A549 (cell line): ENCODE data around the gene FRZB. TPM values are rescaled to one million over a fixed set of nuclear protein-coding genes. Genes with fewer than 3 reads are reported as not detected.

Experiments used
- ATAC-seq, 2 experiments: fragments of 200-7000 bp in 1 of 2; fragments of >200 bp in 1 of 2; cut with Nextera tagmentation in 1 of 2; cut with Tn5 transposase in 1 of 2; 3 replicates each; pipeline versions ENCODE4 v1.8.0 to v1.9.1; 2018 to 2020; ENCODE audit warnings: mild to moderate bottlenecking in 1 of 2, moderate library complexity in 1 of 2
- CTCF ChIA-PET: fragments of 300-600 bp; sonication (Branson Sonifier 250); formaldehyde crosslinking; extraction: SDS; loops from one replicate; lab custom pipeline; 2021; ENCODE audit warnings: antibody characterized with exemption, inconsistent platforms; lab: Yijun Ruan, JAX
- POLR2A ChIA-PET: fragments of 350-600 bp; formaldehyde crosslinking; extraction: SDS; loops from one replicate; lab custom pipeline; 2021; ENCODE audit warnings: antibody characterized with exemption, inconsistent platforms; lab: Yijun Ruan, JAX
- DNase-seq, 2 experiments: peaks; one replicate each; pipeline versions ENCODE4 v3.0.0 to v3.0.0-alpha.2; 2011 to 2016; ENCODE audit warnings: low read depth in 1 of 2, low spot score in 1 of 2
- FAIRE-seq: peaks from 2 replicates; lab custom pipeline; 2011; peaks lifted over from hg19 to GRCh38; lab: Jason Lieb, UNC
- H3K27ac ChIP-seq, 2 experiments: fragments of >200 bp; sonication (Bioruptor Twin); formaldehyde crosslinking; 3 replicates each; pipeline ENCODE4 v1.5.1; 2016 to 2017
- H3K4me1 ChIP-seq: fragments of >200 bp; sonication (Bioruptor Twin); formaldehyde crosslinking; 3 replicates; pipeline ENCODE4 v1.6.1; 2016
- H3K4me2 ChIP-seq: fragments of >200 bp; sonication (Bioruptor Twin); formaldehyde crosslinking; 3 replicates; pipeline ENCODE4 v1.6.1; 2016
- H3K4me3 ChIP-seq: fragments of >200 bp; sonication (Bioruptor Twin); formaldehyde crosslinking; 3 replicates; pipeline ENCODE4 v1.5.1; 2016
- H3K9me3 ChIP-seq: fragments of >200 bp; sonication (Bioruptor Twin); formaldehyde crosslinking; 3 replicates; pipeline ENCODE4 v1.6.1; 2016
- ELK1 ChIP-seq: fragments of 150-350 bp; IDR thresholded peaks from 2 replicates; pipeline ENCODE4 v1.6.1; 2014; ENCODE audit warnings: low read depth, mild to moderate bottlenecking, low read length
- EP300 ChIP-seq, 2 experiments: fragments of >200 bp; sonication (Bioruptor Twin); formaldehyde crosslinking; IDR thresholded peaks; 2 replicates in 1 of 2; 3 replicates in 1 of 2; pipeline ENCODE4 v1.6.1; 2016 to 2017
- FOSL2 ChIP-seq, 2 experiments: fragments of 450-650 bp in 1 of 2; fragments of >200 bp in 1 of 2; sonication (Bioruptor Twin) in 1 of 2; formaldehyde crosslinking; IDR thresholded peaks; 2 replicates each; pipeline versions ENCODE4 v1.5.0 to v1.6.1; 2016 to 2020; ENCODE audit warnings: mild to moderate bottlenecking in 1 of 2, moderate library complexity in 1 of 2
- FOXS1 ChIP-seq: fragments of 250-450 bp; sonication (Bioruptor Pico); IDR thresholded peaks from 2 replicates; pipeline ENCODE4 v1.5.0; 2020; ENCODE audit warnings: mild to moderate bottlenecking, moderate library complexity
- JUN ChIP-seq, 2 experiments: fragments of >200 bp; sonication (Bioruptor Twin); formaldehyde crosslinking; IDR thresholded peaks; 2 replicates in 1 of 2; 3 replicates in 1 of 2; pipeline ENCODE4 v1.6.1; 2016 to 2017
- MYC ChIP-seq: IDR thresholded peaks from 2 replicates; pipeline ENCODE4 v1.6.1; 2012; ENCODE audit warnings: mild to moderate bottlenecking, inconsistent platforms, low read length, improper control_type of control experiment, borderline replicate concordance
- POLR2AphosphoS2 ChIP-seq: conservative IDR thresholded peaks from 2 replicates; pipeline ENCODE4 v1.6.1; 2012; ENCODE audit warnings: low read length, improper control_type of control experiment, inconsistent platforms
- RAD21 ChIP-seq, 2 experiments: fragments of >200 bp in 1 of 2; sonication (Bioruptor Twin) in 1 of 2; formaldehyde crosslinking in 1 of 2; IDR thresholded peaks in 1 of 2; conservative IDR thresholded peaks in 1 of 2; 2 replicates in 1 of 2; 3 replicates in 1 of 2; pipeline ENCODE4 v1.6.1; 2012 to 2018; ENCODE audit warnings: inconsistent platforms in 1 of 2
- ZFP36 ChIP-seq: fragments of 450-650 bp; IDR thresholded peaks from 2 replicates; pipeline ENCODE4 v1.6.1; 2014; ENCODE audit warnings: borderline replicate concordance; ENCODE audit not compliant: partially characterized antibody
- WGBS: methylation state at CpG from one replicate; pipeline ENCODE4 v1.1.6; 2017; ENCODE audit errors: missing lambda C conversion rate; 5-methylcytosine and 5-hydroxymethylcytosine counted together
- polyA minus RNA-seq: library from RNA; depleted of rRNA, polyadenylated mRNA; stranded (reverse); fragments of >200 nt; gene quantifications from 2 replicates; pipeline ENCODE4 v1.2.3, GENCODE V29; 2011; rRNA and poly(A)+ RNA removed
- polyA plus RNA-seq, 4 experiments: library from polyadenylated mRNA; depleted of rRNA in 3 of 4; stranded (reverse); fragments of >200 nt; fragmentation: RNase III in 1 of 4; extraction: RNeasy Plus Mini Kit Qiagen cat#74134 plus additional on column Dnase treatment in 1 of 4; gene quantifications; 2 replicates in 3 of 4; 3 replicates in 1 of 4; pipeline ENCODE4 v1.2.3, GENCODE V29; 2011 to 2017
- TF ChIP-seq, protein P1 (sequence below): fragments of >200 bp; sonication (Bioruptor Twin); formaldehyde crosslinking; IDR thresholded peaks from 3 replicates; pipeline ENCODE4 v1.6.1; 2016

FRZB gene, protein sequence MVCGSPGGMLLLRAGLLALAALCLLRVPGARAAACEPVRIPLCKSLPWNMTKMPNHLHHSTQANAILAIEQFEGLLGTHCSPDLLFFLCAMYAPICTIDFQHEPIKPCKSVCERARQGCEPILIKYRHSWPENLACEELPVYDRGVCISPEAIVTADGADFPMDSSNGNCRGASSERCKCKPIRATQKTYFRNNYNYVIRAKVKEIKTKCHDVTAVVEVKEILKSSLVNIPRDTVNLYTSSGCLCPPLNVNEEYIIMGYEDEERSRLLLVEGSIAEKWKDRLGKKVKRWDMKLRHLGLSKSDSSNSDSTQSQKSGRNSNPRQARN
- polyA plus RNA-seq (2011; rRNA removed) (0.04 and 0.06 TPM in 2 replicates), polyA plus RNA-seq (2017; fragmentation: RNase III; extraction: RNeasy Plus Mini Kit Qiagen cat#74134 plus additional on column Dnase treatment) (0.03 to 0.04 TPM in 2 of 3 replicates, not detected in the other), polyA minus RNA-seq (not detected in 2 replicates)
- 0.01 TPM in 2 replicates for polyA plus RNA-seq (2012; cell fraction: cytosol; rRNA removed)
- 0.05 and 0.06 TPM in 2 replicates for polyA plus RNA-seq (2012; cell fraction: nucleus; rRNA removed)

DNA sequence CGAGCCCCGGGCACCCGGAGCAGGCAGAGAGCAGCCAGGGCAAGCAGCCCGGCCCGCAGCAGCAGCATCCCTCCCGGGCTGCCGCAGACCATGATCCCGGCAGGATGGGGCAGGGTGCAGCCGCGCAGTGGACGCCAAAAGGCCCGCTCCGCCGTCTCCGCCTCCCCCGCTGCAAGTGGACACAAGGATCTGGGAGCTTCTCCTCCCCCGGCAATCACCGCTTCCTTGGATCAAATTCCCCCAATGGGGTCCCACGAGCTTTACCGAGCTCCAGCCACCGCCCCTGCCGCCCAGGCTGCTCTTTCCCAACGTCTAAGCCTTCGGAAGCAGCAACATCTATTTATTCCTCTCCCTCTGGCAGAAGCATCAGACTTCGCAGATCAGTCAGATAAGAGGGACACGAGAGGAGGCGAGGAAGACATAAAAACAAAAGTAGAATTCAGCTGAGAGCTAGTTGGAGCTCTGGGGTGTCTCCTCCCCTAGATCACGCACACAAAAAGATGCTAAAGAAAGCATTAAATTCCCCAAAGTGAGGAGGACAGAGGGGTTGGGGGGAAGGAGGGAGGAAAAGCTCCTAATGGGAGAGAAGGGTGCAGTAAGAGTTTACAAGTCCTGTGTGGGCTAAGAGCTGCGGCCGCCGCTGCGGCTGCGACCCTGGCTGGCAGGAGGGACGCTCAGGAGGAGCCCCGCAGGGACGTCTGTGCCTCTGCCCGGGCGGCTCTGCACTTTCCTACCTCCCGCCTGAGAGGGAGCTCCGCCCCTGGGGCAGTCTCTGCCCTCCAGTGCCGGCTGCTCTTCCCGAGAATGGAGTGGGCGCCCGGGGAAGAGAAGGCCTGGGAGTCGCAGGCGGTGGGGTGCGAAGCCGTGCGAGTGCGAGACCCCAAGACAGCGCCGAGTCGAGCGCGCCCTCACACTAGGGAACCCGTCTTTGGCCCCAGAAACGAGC is at the start of gene FRZB:
FRZB (minus strand) TSS at position 177 of the 946 bp plus-strand sequence; CDS start at position 92, 85 bp downstream.
- Histone ChIP-seq H3K4me1 (0 out of 3 replicates have a peak, but pooled peaks cover 4% of the 10 kb centered on the region), H3K27ac (peak within 1 kb of the TSS in 1 of 2 experiments; percentile 71; a peak in 3 of 6 replicates), H3K4me2 (peak within 1 kb of the TSS; percentile 81), H3K9me3 (no peaks in the 10 kb centered on the region), H3K4me3 (peak within 1 kb of the TSS; percentile 32; the same call in 2 of the 3 replicates)
- DNase-seq (peak in 1 of 2 experiments; percentile 12), ATAC-seq (peak; percentile 76 to 89; a peak in 5 of 6 replicates), FAIRE-seq (no peak)
- TF ChIP-seq EP300 (IDR thresholded peaks at IDR 0.05), result no peak
- TF ChIP-seq JUN (IDR thresholded peaks at IDR 0.05), result no peak
- TF ChIP-seq MYC, result no peak
- no peak for TF ChIP-seq POLR2AphosphoS2
- TF ChIP-seq ELK1, result no peak
- TF ChIP-seq FOSL2 (IDR thresholded peaks at IDR 0.05), result no peak
- TF ChIP-seq FOSL2 (CRISPR knock-in tag; IDR thresholded peaks at IDR 0.05), result no peak
- TF ChIP-seq, protein P1, sequence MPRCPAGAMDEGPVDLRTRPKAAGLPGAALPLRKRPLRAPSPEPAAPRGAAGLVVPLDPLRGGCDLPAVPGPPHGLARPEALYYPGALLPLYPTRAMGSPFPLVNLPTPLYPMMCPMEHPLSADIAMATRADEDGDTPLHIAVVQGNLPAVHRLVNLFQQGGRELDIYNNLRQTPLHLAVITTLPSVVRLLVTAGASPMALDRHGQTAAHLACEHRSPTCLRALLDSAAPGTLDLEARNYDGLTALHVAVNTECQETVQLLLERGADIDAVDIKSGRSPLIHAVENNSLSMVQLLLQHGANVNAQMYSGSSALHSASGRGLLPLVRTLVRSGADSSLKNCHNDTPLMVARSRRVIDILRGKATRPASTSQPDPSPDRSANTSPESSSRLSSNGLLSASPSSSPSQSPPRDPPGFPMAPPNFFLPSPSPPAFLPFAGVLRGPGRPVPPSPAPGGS, result no peak
- TF ChIP-seq ZFP36, result no peak
- no peak for TF ChIP-seq FOXS1 (CRISPR knock-in tag)
- WGBS, result 48% methylated on average over 41 of the region's 57 CpGs
- POLR2A ChIA-PET, result no interaction called here
- CTCF ChIA-PET, result interaction anchor here (0.8 to 1.0 kb wide), 3 partner anchors 13 to 113 kb away, joined by 3 to 4 read pairs (median 3); no protein-coding TSS in a partner anchor

DNA sequence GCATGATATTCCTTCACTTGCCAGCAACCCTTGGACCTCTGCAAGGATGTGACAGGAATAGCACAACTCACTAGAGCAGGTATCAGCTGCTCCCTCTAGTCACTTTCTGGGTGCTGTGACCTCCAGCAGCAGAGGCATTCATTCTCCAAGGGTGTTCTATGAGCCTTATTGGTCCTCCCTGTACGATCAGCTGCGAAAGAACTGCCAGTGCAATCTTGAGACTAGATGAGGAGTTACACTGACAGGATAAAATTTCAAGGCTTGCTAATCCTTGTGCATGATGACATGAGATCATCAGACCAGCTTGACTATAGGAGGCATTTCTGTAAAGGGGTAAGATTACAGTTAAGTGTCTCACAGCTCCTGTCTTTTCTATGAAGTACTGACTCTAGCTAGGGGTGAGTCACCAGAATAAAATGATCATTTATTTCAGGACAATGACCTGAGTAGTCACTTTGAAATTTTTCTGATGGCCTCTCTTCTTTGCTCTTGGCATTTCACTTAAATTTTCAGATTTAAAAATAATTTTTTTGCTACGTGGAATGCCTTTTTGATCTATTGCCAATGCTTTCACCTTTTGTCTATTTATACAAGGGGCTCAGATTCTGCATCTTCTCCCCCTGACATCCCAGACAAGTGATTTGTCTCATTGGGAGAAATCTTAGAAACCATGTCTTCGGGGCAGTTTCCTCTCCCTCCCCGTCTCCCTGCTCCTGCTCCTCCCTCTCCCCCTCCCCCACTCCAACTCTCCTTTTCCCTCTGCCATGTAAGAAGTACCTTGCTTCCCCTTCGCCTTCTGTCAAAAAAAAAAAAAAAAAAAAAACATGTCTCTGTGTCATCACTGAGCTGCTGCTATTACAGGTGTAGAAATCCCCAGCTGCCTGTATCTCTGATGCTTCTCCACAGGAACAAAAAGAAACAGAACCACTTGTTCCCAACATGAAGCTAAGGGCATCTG is 49.2 kb upstream of the FRZB start:
- DNase-seq, result peak in 1 of 2 experiments; percentile 6

DNA sequence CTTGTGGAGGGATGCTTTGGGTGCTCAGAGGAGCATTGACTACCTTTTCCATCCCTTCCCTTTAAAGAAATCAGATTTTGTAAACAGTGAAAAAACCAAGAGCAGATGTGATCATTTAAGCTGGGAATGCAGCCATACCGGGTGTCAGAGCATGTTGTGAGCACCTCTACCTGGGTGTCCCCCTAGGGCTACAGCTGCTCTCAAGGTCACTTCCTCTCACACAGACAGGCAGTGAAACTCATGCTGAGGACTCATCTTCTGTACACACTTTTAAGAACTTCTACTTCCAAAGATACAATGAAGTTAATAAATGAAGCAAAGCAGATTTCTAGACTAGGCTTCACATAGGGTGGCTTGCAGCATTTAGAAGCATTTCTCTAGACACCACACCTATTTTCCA is 48.4 kb upstream of the FRZB start:
- H3K27ac ChIP-seq, result peak overlapping the region in 1 of 2 experiments; percentile 67; a peak in 2 of 6 replicates
- CTCF ChIA-PET, result interaction anchor here (1.0 kb wide), 2 partner anchors 23 to 35 kb away, joined by 3 read pairs; no protein-coding TSS in a partner anchor
- peak in 1 of 2 experiments; percentile 15; a peak in 3 of 6 replicates for ATAC-seq
- 90% methylated on average over 1 of the region's 1 CpG for WGBS
- no peak overlapping the region; the same call in 2 of the 3 replicates for H3K4me2 ChIP-seq
- H3K4me1 ChIP-seq, result peaks cover 32% of the 10 kb centered on the region
- no peak for FAIRE-seq
- H3K9me3 ChIP-seq, result no peaks in the 10 kb centered on the region
- H3K4me3 ChIP-seq, result no peak overlapping the region
- POLR2A ChIA-PET, result no interaction called here
- no peak for DNase-seq
- no peak for TF ChIP-seq RAD21 (conservative IDR thresholded peaks at IDR 0.05 in 1 of 2, IDR thresholded peaks at IDR 0.05 in 1 of 2)

More for the DNA sequence above, 49.2 kb upstream of the FRZB start:
- Histone ChIP-seq H3K4me1 (peaks cover 32% of the 10 kb centered on the region), H3K4me3 (no peak overlapping the region), H3K4me2 (peak overlapping the region; percentile 50), H3K9me3 (no peaks in the 10 kb centered on the region), H3K27ac (peak overlapping the region in 1 of 2 experiments; percentile 67; a peak in 2 of 6 replicates)
- no peak for FAIRE-seq
- POLR2A ChIA-PET, result interaction anchor here (0.6 kb wide), 1 partner anchor 9 kb away, joined by 3 read pairs; no protein-coding TSS in a partner anchor
- CTCF ChIA-PET, result interaction anchor here (0.6 to 1.7 kb wide), 4 partner anchors 10 to 65 kb away, joined by 3 to 7 read pairs (median 4); no protein-coding TSS in a partner anchor
- TF ChIP-seq FOSL2 (IDR thresholded peaks at IDR 0.05) (no peak), FOSL2 (CRISPR knock-in tag; IDR thresholded peaks at IDR 0.05) (peak; percentile 60), POLR2AphosphoS2 (no peak)
- WGBS, result 82% methylated on average over 6 of the region's 6 CpGs
- peak; percentile 67 to 75 for ATAC-seq
